Regular cardiac myocyte (primary cell): Measurements from ENCODE around the gene CASR. TPM values are rescaled to one million over a fixed set of nuclear protein-coding genes. Genes with fewer than 3 reads are reported as not detected.

ENCODE experiments used
- total RNA-seq: library from RNA; depleted of rRNA; stranded (reverse); fragments of >200 nt; gene quantifications from 2 replicates; pipeline ENCODE4 v1.2.3, GENCODE V29; 2014

Gene CASR, protein sequence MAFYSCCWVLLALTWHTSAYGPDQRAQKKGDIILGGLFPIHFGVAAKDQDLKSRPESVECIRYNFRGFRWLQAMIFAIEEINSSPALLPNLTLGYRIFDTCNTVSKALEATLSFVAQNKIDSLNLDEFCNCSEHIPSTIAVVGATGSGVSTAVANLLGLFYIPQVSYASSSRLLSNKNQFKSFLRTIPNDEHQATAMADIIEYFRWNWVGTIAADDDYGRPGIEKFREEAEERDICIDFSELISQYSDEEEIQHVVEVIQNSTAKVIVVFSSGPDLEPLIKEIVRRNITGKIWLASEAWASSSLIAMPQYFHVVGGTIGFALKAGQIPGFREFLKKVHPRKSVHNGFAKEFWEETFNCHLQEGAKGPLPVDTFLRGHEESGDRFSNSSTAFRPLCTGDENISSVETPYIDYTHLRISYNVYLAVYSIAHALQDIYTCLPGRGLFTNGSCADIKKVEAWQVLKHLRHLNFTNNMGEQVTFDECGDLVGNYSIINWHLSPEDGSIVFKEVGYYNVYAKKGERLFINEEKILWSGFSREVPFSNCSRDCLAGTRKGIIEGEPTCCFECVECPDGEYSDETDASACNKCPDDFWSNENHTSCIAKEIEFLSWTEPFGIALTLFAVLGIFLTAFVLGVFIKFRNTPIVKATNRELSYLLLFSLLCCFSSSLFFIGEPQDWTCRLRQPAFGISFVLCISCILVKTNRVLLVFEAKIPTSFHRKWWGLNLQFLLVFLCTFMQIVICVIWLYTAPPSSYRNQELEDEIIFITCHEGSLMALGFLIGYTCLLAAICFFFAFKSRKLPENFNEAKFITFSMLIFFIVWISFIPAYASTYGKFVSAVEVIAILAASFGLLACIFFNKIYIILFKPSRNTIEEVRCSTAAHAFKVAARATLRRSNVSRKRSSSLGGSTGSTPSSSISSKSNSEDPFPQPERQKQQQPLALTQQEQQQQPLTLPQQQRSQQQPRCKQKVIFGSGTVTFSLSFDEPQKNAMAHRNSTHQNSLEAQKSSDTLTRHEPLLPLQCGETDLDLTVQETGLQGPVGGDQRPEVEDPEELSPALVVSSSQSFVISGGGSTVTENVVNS
- total RNA-seq = under 0.01 TPM in 1 of 2 replicates, not detected in the other

DNA sequence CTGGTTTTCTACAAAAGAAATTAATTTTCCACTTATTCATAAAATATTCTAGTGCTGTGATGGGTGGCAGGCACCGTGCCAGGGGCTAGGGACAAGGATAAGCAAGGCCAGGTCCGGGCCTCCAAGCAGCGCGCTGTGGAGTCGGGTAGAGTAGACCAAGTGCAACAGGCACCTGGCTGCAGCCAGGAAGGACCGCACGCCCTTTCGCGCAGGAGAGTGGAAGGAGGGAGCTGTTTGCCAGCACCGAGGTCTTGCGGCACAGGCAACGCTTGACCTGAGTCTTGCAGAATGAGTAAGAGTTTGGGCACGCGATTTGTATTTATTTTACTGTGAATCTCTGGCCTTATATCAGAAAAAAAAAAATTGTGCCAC, at the start of gene CASR:
Gene CASR (plus strand): TSS at position 148 of the 372 bp plus-strand sequence. CDS start 70,522 bp downstream, outside the sequence.

GRCh38 chr3:122324871-122325323, 141.4 kb downstream of the CASR start, which contains the start of gene CSTA:
CSTA (plus strand) TSS chr3:122325248; CDS start chr3:122325293, 45 bp downstream.

Other genes starting within 250 kb of the CASR start
- gene ILDR1, start 161.4 kb upstream of the CASR start, total RNA-seq = not detected in 2 replicates
- not detected in 2 replicates for gene CD86, start 128.3 kb upstream of the CASR start, total RNA-seq
- 0.58 and 2.0 TPM in 2 replicates for gene CSTA, start 141.6 kb downstream of the CASR start, total RNA-seq
- gene MIX23, start 199.6 kb downstream of the CASR start, total RNA-seq = 29.3 and 53.5 TPM in 2 replicates
- 20.1 and 33.0 TPM in 2 replicates for gene FAM162A, start 200.5 kb downstream of the CASR start, total RNA-seq
- gene WDR5B, start 232.4 kb downstream of the CASR start, total RNA-seq = 4.2 and 5.0 TPM in 2 replicates